ENCODE measurements around the gene CCSER2. TPM values are rescaled to one million over a fixed set of nuclear protein-coding genes. Genes with fewer than 3 reads are reported as not detected.
"Not testable (repeated sequence)": the region's sequence is repeated elsewhere in the genome, so short reads cannot be mapped to it uniquely, and the experiment has no call there.

Gene CCSER2
- total RNA-seq, 2 donors from 2014 or later: 29.8 to 38.8 TPM

- DNase-seq; H3K4me3 Mint-ChIP-seq; H3K27me3 Mint-ChIP-seq (ENCODE audit: insufficient read depth); H3K4me1 Mint-ChIP-seq; H3K4me3 ChIP-seq (ENCODE audit: low read length); H3K27me3 ChIP-seq (ENCODE audit: control insufficient read depth, insufficient read depth, low read length, poor library complexity, severe bottlenecking); H3K4me1 ChIP-seq (ENCODE audit: control insufficient read depth, insufficient read depth, low read length); H3K27ac ChIP-seq (ENCODE audit: low read depth, low read length); H3K9ac ChIP-seq (ENCODE audit: extremely low read depth, low read length, poor library complexity, severe bottlenecking); H3K27ac Mint-ChIP-seq; H3K36me3 ChIP-seq (ENCODE audit: control insufficient read depth, insufficient read depth, low read length); H3K36me3 Mint-ChIP-seq (ENCODE audit: low read depth): not testable (repeated sequence)
- peaks cover 20% of the 10 kb centered on the region for H3K9me3 Mint-ChIP-seq
- WGBS, 2 experiments (ENCODE audit: insufficient coverage in 1 of 2, insufficient read length in 1 of 2): 85 to 96% methylated on average over 3 to 5 of the region's 5 CpGs
- H3K9me3 ChIP-seq (ENCODE audit: control insufficient read depth, low read length): peaks cover 18% of the 10 kb centered on the region
Measured at GRCh38 chr10:84528526-84528925, 200.1 kb downstream of the CCSER2 start.

- H3K4me3 ChIP-seq (ENCODE audit: low read length): no peak overlapping the region
- H3K9me3 Mint-ChIP-seq: peaks cover 10% of the 10 kb centered on the region
- peaks cover 3% of the 10 kb centered on the region for H3K36me3 Mint-ChIP-seq (ENCODE audit: low read depth)
- no peak overlapping the region for H3K4me3 Mint-ChIP-seq
- no peak overlapping the region for H3K27ac ChIP-seq (ENCODE audit: low read depth, low read length)
- no peak for DNase-seq
- no peak overlapping the region for H3K27ac Mint-ChIP-seq
- no peaks in the 10 kb centered on the region for H3K27me3 Mint-ChIP-seq (ENCODE audit: insufficient read depth)
- H3K4me1 Mint-ChIP-seq: peaks cover 7% of the 10 kb centered on the region
- no peaks in the 10 kb centered on the region for H3K36me3 ChIP-seq (ENCODE audit: control insufficient read depth, insufficient read depth, low read length)
- no peak overlapping the region for H3K9ac ChIP-seq (ENCODE audit: extremely low read depth, low read length, poor library complexity, severe bottlenecking)
- WGBS, 2 experiments (ENCODE audit: insufficient coverage in 1 of 2, insufficient read length in 1 of 2): 94 to 95% methylated on average over 9 of the region's 9 CpGs
- TF ChIP-seq CTCF (conservative IDR thresholded peaks at IDR 0.05): no peak
- no peaks in the 10 kb centered on the region for H3K4me1 ChIP-seq (ENCODE audit: control insufficient read depth, insufficient read depth, low read length)
- H3K9me3 ChIP-seq (ENCODE audit: control insufficient read depth, low read length): peaks cover 8% of the 10 kb centered on the region
- no peaks in the 10 kb centered on the region for H3K27me3 ChIP-seq (ENCODE audit: control insufficient read depth, insufficient read depth, low read length, poor library complexity, severe bottlenecking)
Measured at GRCh38 chr10:84530724-84531325, 202.4 kb downstream of the CCSER2 start.

GRCh38 chr10:84531396-84531795 lies 203.0 kb downstream of the CCSER2 start:
- Mint-ChIP-seq H3K36me3 (ENCODE audit: low read depth) (no peaks in the 10 kb centered on the region), H3K4me1 (peaks cover 7% of the 10 kb centered on the region), H3K4me3 (no peak overlapping the region), H3K9me3 (peaks cover 4% of the 10 kb centered on the region), H3K27me3 (ENCODE audit: insufficient read depth) (no peaks in the 10 kb centered on the region), H3K27ac (no peak overlapping the region)
- H3K27me3 ChIP-seq (ENCODE audit: control insufficient read depth, insufficient read depth, low read length, poor library complexity, severe bottlenecking): no peaks in the 10 kb centered on the region
- DNase-seq: no peak
- no peak overlapping the region for H3K27ac ChIP-seq (ENCODE audit: low read depth, low read length)
- no peak overlapping the region for H3K9ac ChIP-seq (ENCODE audit: extremely low read depth, low read length, poor library complexity, severe bottlenecking)
- H3K4me3 ChIP-seq (ENCODE audit: low read length): no peak overlapping the region
- 100% methylated on average over 1 of the region's 2 CpGs for WGBS, 2 experiments (ENCODE audit: insufficient coverage in 1 of 2, insufficient read length in 1 of 2)
- no peak for TF ChIP-seq CTCF (conservative IDR thresholded peaks at IDR 0.05)
- H3K36me3 ChIP-seq (ENCODE audit: control insufficient read depth, insufficient read depth, low read length): no peaks in the 10 kb centered on the region
- H3K4me1 ChIP-seq (ENCODE audit: control insufficient read depth, insufficient read depth, low read length): no peaks in the 10 kb centered on the region
- peaks cover 2% of the 10 kb centered on the region for H3K9me3 ChIP-seq (ENCODE audit: control insufficient read depth, low read length)

- no peak for DNase-seq
- H3K27ac ChIP-seq (ENCODE audit: low read depth, low read length): no peak overlapping the region
- Mint-ChIP-seq H3K4me1 (peaks cover 14% of the 10 kb centered on the region), H3K9me3 (no peaks in the 10 kb centered on the region), H3K4me3 (no peak overlapping the region), H3K36me3 (ENCODE audit: low read depth) (no peaks in the 10 kb centered on the region), H3K27ac (no peak overlapping the region), H3K27me3 (ENCODE audit: insufficient read depth) (no peaks in the 10 kb centered on the region)
- TF ChIP-seq CTCF (conservative IDR thresholded peaks at IDR 0.05): peak; percentile 68
- no peaks in the 10 kb centered on the region for H3K36me3 ChIP-seq (ENCODE audit: control insufficient read depth, insufficient read depth, low read length)
- WGBS, 2 experiments (ENCODE audit: insufficient coverage in 1 of 2, insufficient read length in 1 of 2): 88 to 100% methylated on average over 2 of the region's 2 CpGs
- H3K4me1 ChIP-seq (ENCODE audit: control insufficient read depth, insufficient read depth, low read length): no peaks in the 10 kb centered on the region
- H3K4me3 ChIP-seq (ENCODE audit: low read length): no peak overlapping the region
- no peaks in the 10 kb centered on the region for H3K9me3 ChIP-seq (ENCODE audit: control insufficient read depth, low read length)
- no peaks in the 10 kb centered on the region for H3K27me3 ChIP-seq (ENCODE audit: control insufficient read depth, insufficient read depth, low read length, poor library complexity, severe bottlenecking)
- no peak overlapping the region for H3K9ac ChIP-seq (ENCODE audit: extremely low read depth, low read length, poor library complexity, severe bottlenecking)
Measured at GRCh38 chr10:84534168-84534567, 205.8 kb downstream of the CCSER2 start.
